ENCODE data around the gene CTBS.
A peak's percentile ranks its signal among the peaks of the same experiment; 100 is the strongest.

Gene CTBS

GRCh38 chr1:84504580-84505492, 69.4 kb downstream of the CTBS start:
- Histone ChIP-seq H3K9me3 (ENCODE audit: insufficient read depth, low read depth, low read length) (peaks cover 2% of the 10 kb centered on the region; the same call in 1 of the 2 replicates), H3K4me1 (ENCODE audit: insufficient read depth, low read length, poor library complexity, severe bottlenecking) (peaks cover 49% of the 10 kb centered on the region), H4K20me1 (ENCODE audit: insufficient read depth, low read length, poor library complexity, severe bottlenecking) (peaks cover 62% of the 10 kb centered on the region), H3K27me3 (ENCODE audit: insufficient read depth, low read length, poor library complexity, severe bottlenecking) (no peaks in the 10 kb centered on the region), H3K9ac (ENCODE audit: low read depth, low read length, poor library complexity, severe bottlenecking) (peak overlapping the region; percentile 94), H3K4me3 (ENCODE audit: low read length, poor library complexity, severe bottlenecking) (peak overlapping the region; percentile 96), H3K79me2 (ENCODE audit: insufficient read depth, low read length) (peaks cover 64% of the 10 kb centered on the region), H3K9me2 (replicated peaks; ENCODE audit: low read depth, low read length) (no peaks in the 10 kb centered on the region), H3K4me2 (ENCODE audit: low read depth, low read length, poor library complexity, severe bottlenecking) (peak overlapping the region; percentile 83), H2AFZ (ENCODE audit: low read length) (peak overlapping the region; percentile 88), H3K36me3 (ENCODE audit: insufficient read depth, low read length) (peaks cover 14% of the 10 kb centered on the region), H3F3A (ENCODE audit: low read depth) (peaks cover 7% of the 10 kb centered on the region)
- no peak for TF ChIP-seq EZH2phosphoT487 (IDR thresholded peaks at IDR 0.05; ENCODE audit: borderline replicate concordance)

- Histone ChIP-seq H3K27me3 (ENCODE audit: insufficient read depth, low read length, poor library complexity, severe bottlenecking) (no peaks in the 10 kb centered on the region), H3K36me3 (ENCODE audit: insufficient read depth, low read length) (peaks cover 33% of the 10 kb centered on the region), H3K9me2 (replicated peaks; ENCODE audit: low read depth, low read length) (no peaks in the 10 kb centered on the region), H3F3A (ENCODE audit: low read depth) (peaks cover 7% of the 10 kb centered on the region), H3K9me3 (ENCODE audit: insufficient read depth, low read depth, low read length) (no peaks in the 10 kb centered on the region), H3K9ac (ENCODE audit: low read depth, low read length, poor library complexity, severe bottlenecking) (peak overlapping the region; percentile 94), H2AFZ (ENCODE audit: low read length) (no peak overlapping the region), H3K4me1 (ENCODE audit: insufficient read depth, low read length, poor library complexity, severe bottlenecking) (peaks cover 53% of the 10 kb centered on the region), H3K79me2 (ENCODE audit: insufficient read depth, low read length) (peaks cover 75% of the 10 kb centered on the region), H4K20me1 (ENCODE audit: insufficient read depth, low read length, poor library complexity, severe bottlenecking) (peaks cover 76% of the 10 kb centered on the region), H3K4me2 (ENCODE audit: low read depth, low read length, poor library complexity, severe bottlenecking) (peak overlapping the region; percentile 83), H3K4me3 (ENCODE audit: low read length, poor library complexity, severe bottlenecking) (peak overlapping the region; percentile 96)
- TF ChIP-seq, protein P1, sequence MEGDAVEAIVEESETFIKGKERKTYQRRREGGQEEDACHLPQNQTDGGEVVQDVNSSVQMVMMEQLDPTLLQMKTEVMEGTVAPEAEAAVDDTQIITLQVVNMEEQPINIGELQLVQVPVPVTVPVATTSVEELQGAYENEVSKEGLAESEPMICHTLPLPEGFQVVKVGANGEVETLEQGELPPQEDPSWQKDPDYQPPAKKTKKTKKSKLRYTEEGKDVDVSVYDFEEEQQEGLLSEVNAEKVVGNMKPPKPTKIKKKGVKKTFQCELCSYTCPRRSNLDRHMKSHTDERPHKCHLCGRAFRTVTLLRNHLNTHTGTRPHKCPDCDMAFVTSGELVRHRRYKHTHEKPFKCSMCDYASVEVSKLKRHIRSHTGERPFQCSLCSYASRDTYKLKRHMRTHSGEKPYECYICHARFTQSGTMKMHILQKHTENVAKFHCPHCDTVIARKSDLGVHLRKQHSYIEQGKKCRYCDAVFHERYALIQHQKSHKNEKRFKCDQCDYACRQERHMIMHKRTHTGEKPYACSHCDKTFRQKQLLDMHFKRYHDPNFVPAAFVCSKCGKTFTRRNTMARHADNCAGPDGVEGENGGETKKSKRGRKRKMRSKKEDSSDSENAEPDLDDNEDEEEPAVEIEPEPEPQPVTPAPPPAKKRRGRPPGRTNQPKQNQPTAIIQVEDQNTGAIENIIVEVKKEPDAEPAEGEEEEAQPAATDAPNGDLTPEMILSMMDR (conservative IDR thresholded peaks at IDR 0.05; ENCODE audit: low read length) = no peak
- no peak for TF ChIP-seq EZH2phosphoT487 (IDR thresholded peaks at IDR 0.05; ENCODE audit: borderline replicate concordance)
Measured at GRCh38 chr1:84502927-84503326, 71.3 kb downstream of the CTBS start.

Measured in Loucy (cell line).